GM12878 (cell line): ENCODE results near the gene FILIP1L. TPM values are rescaled to one million over a fixed set of nuclear protein-coding genes. Genes with fewer than 3 reads are reported as not detected.
A peak's percentile ranks its signal among the peaks of the same experiment; 100 is the strongest.

Experiments
- ATAC-seq: fragments of 200-7000 bp; cut with Tn5 transposase; 3 replicates; pipeline ENCODE4 v1.9.1; 2020; ENCODE audit warnings: mild to moderate bottlenecking, moderate library complexity
- BruUV-seq: library from RNA; stranded (reverse); fragments of 400-500 nt; replicated peaks from 2 replicates; lab custom pipeline; 2021; lab: Mats Ljungman, UMichigan
- CTCF ChIA-PET: fragments of 300-600 bp; sonication (Branson Sonifier 250); formaldehyde crosslinking; extraction: SDS; loops from one replicate; lab custom pipeline; 2021; ENCODE audit warnings: inconsistent platforms; lab: Yijun Ruan, JAX
- POLR2A ChIA-PET: fragments of 350-600 bp; formaldehyde crosslinking; extraction: SDS; loops from one replicate; lab custom pipeline; 2021; ENCODE audit warnings: inconsistent platforms; lab: Charles Lee
- RAD21 ChIA-PET: fragments of 300-600 bp; sonication (Branson Sonifier 250); formaldehyde crosslinking; loops from one replicate; lab custom pipeline; 2023; ENCODE audit warnings: antibody characterized with exemption; ENCODE audit not compliant: unreplicated experiment; lab: Charles Lee
- SMC1A ChIA-PET: fragments of 300-600 bp; sonication (Branson Sonifier 250); formaldehyde crosslinking; loops from one replicate; lab custom pipeline; 2023; ENCODE audit not compliant: unreplicated experiment, uncharacterized antibody; lab: Charles Lee
- DNase-seq: peaks from one replicate; pipeline ENCODE4 v3.0.0-alpha.2; 2011; ENCODE audit warnings: low read depth, low spot score
- FAIRE-seq: peaks from 3 replicates; lab custom pipeline; 2011; peaks lifted over from hg19 to GRCh38; lab: Jason Lieb, UNC
- H2AFZ ChIP-seq: 2 replicates; pipeline ENCODE4 v1.6.0; 2011; ENCODE audit warnings: low read depth, low read length, control low read depth; ENCODE audit not compliant: control insufficient read depth
- H3K27ac ChIP-seq: 2 replicates; pipeline ENCODE4 v1.5.1; 2011; ENCODE audit warnings: control low read depth; ENCODE audit not compliant: control insufficient read depth, insufficient read depth
- H3K27me3 ChIP-seq, 2 experiments: replicated peaks in 1 of 2; 2 replicates each; pipeline versions ENCODE4 v1.6.0 to v1.6.1; 2011; ENCODE audit warnings: low read length in 1 of 2; ENCODE audit not compliant: control insufficient read depth in 2 of 2, insufficient read depth in 2 of 2
- H3K36me3 ChIP-seq, 2 experiments: 2 replicates each; pipeline ENCODE4 v1.5.1; 2011; ENCODE audit warnings: low read length in 1 of 2; ENCODE audit not compliant: control insufficient read depth in 2 of 2, insufficient read depth in 2 of 2
- H3K4me1 ChIP-seq: 2 replicates; pipeline ENCODE4 v1.6.1; 2011; ENCODE audit warnings: mild to moderate bottlenecking, low read length, moderate library complexity, mixed read lengths; ENCODE audit not compliant: control insufficient read depth, insufficient read depth
- H3K4me2 ChIP-seq: 2 replicates; pipeline ENCODE4 v1.6.0; 2011; ENCODE audit warnings: control low read depth; ENCODE audit not compliant: control insufficient read depth, insufficient read depth
- H3K4me3 ChIP-seq: fragments of 200-600 bp; sonication (generic); 2 replicates; pipeline ENCODE4 v1.5.1; 2016
- H3K79me2 ChIP-seq: 2 replicates; pipeline ENCODE4 v1.6.0; 2011; ENCODE audit warnings: low read length; ENCODE audit not compliant: control insufficient read depth, insufficient read depth
- H3K9ac ChIP-seq: 2 replicates; pipeline ENCODE4 v1.8.0; 2011; ENCODE audit warnings: low read length, control low read depth, mixed read lengths; ENCODE audit not compliant: control insufficient read depth, insufficient read depth
- H3K9me3 ChIP-seq: replicated peaks from 3 replicates; pipeline ENCODE4 v1.5.1; 2011; ENCODE audit warnings: mild to moderate bottlenecking, low read length; ENCODE audit not compliant: control insufficient read depth, insufficient read depth
- H4K20me1 ChIP-seq: 2 replicates; pipeline ENCODE4 v1.6.0; 2011; ENCODE audit not compliant: control insufficient read depth, insufficient read depth
- ESRRA ChIP-seq: IDR thresholded peaks from 2 replicates; pipeline ENCODE4 v1.6.1; 2012; ENCODE audit warnings: mild to moderate bottlenecking, low read length, improper control_type of control experiment
- ETV6 ChIP-seq, 2 experiments: fragments of 450-650 bp in 1 of 2; IDR thresholded peaks in 1 of 2; conservative IDR thresholded peaks in 1 of 2; 2 replicates each; pipeline ENCODE4 v1.6.1; 2014; ENCODE audit warnings: antibody characterized with exemption in 1 of 2, borderline replicate concordance in 1 of 2, low read depth in 1 of 2, mild to moderate bottlenecking in 1 of 2, moderate library complexity in 1 of 2
- KDM1A ChIP-seq: fragments of 200-600 bp; sonication (generic); IDR thresholded peaks from 2 replicates; pipeline ENCODE4 v1.6.1; 2016; ENCODE audit warnings: borderline replicate concordance
- NRF1 ChIP-seq: conservative IDR thresholded peaks from 2 replicates; pipeline ENCODE4 v1.6.1; 2011; ENCODE audit warnings: mild to moderate bottlenecking, low read depth, low read length, improper control_type of control experiment
- PRDM15 ChIP-seq: fragments of 450-650 bp; formaldehyde crosslinking; IDR thresholded peaks from 2 replicates; pipeline ENCODE4 v1.4.0; 2020; ENCODE audit warnings: mild to moderate bottlenecking, moderate library complexity
- RAD21 ChIP-seq: IDR thresholded peaks from 2 replicates; pipeline ENCODE4 v1.6.1; 2011; ENCODE audit warnings: mild to moderate bottlenecking, low read depth, low read length, moderate library complexity; ENCODE audit not compliant: insufficient read depth
- SMC3 ChIP-seq: IDR thresholded peaks from 2 replicates; pipeline ENCODE4 v1.6.1; 2011; ENCODE audit warnings: low read length, improper control_type of control experiment, borderline replicate concordance
- SREBF1 ChIP-seq: IDR thresholded peaks from 2 replicates; pipeline ENCODE4 v1.6.1; 2012; ENCODE audit warnings: mild to moderate bottlenecking, low read length
- SRF ChIP-seq, 2 experiments: IDR thresholded peaks; 2 replicates each; pipeline ENCODE4 v1.6.1; 2011; ENCODE audit warnings: low read depth in 2 of 2, low read length in 2 of 2, mild to moderate bottlenecking in 1 of 2, moderate library complexity in 1 of 2
- STAT3 ChIP-seq: IDR thresholded peaks from 2 replicates; pipeline ENCODE4 v1.6.1; 2011; ENCODE audit warnings: low read depth, low read length, improper control_type of control experiment
- ZNF207 ChIP-seq: fragments of 450-650 bp; IDR thresholded peaks from 2 replicates; pipeline ENCODE4 v1.6.1; 2014; ENCODE audit warnings: antibody characterized with exemption, mild to moderate bottlenecking, borderline replicate concordance
- WGBS: methylation state at CpG from one replicate; pipeline ENCODE4 v1.1.6; 2016; ENCODE audit warnings: low lambda C conversion rate; ENCODE audit not compliant: insufficient replicate concordance, insufficient coverage; ENCODE audit errors: missing lambda C conversion rate; 5-methylcytosine and 5-hydroxymethylcytosine counted together
- in situ Hi-C: fragments of 300-500 bp; cut with MboI; formaldehyde crosslinking; loops from 9 replicates; pipeline ENCODE4 v1.14.3; 2018; ENCODE audit warnings: mixed read lengths
- intact Hi-C: fragments of 100-400 bp; cut with micrococcal nuclease; formaldehyde crosslinking; loops from one replicate; pipeline ENCODE4 v1.14.2; 2022; ENCODE audit not compliant: unreplicated experiment
- polyA plus RNA-seq, 11 experiments: library from polyadenylated mRNA; depleted of rRNA in 4 of 11; unstranded in 6 of 11; stranded (reverse) in 5 of 11; fragments of >200 nt; fragmentation: Nextera tagmentation in 4 of 11; fragmentation: Illumina TruSeq in 1 of 11; extraction: Ambion mirVana in 4 of 11; extraction: Trizol in 1 of 11; gene quantifications; 1 replicate in 1 of 11; 2 replicates in 10 of 11; pipeline versions ENCODE4 v1.2.1 to v1.2.3, GENCODE V29; 2011 to 2016; ENCODE audit warnings: inconsistent platforms in 2 of 11, missing spikeins in 2 of 11, low read depth in 1 of 11
- total RNA-seq, 4 experiments: library from RNA; depleted of rRNA in 3 of 4; stranded (reverse); fragments of >200 nt in 3 of 4; fragmentation: Illumina TruSeq in 1 of 4; extraction: Trizol in 1 of 4; gene quantifications; 2 replicates each; pipeline versions ENCODE4 v1.2.1 to v1.2.3, GENCODE V29; 2013 to 2021
- TF ChIP-seq, protein P1 (sequence below), 3 experiments: IDR thresholded peaks in 2 of 3; conservative IDR thresholded peaks in 1 of 3; 2 replicates each; pipeline ENCODE4 v1.5.1; 2011; ENCODE audit warnings: low read depth in 3 of 3, low read length in 3 of 3, mild to moderate bottlenecking in 3 of 3, control low read depth in 2 of 3, moderate library complexity in 2 of 3, inconsistent platforms in 1 of 3, mixed read lengths in 1 of 3; ENCODE audit not compliant: control insufficient read depth in 2 of 3, insufficient read depth in 1 of 3; ENCODE audit errors: extremely low read depth in 1 of 3

The FILIP1L gene
- total and polyA plus RNA-seq, 10 of the 15 experiments (the other 5 are each of a cell fraction or from before 2014, with no cell fraction given) = 0.24 to 6.1 (median 3.5) TPM

DNA sequence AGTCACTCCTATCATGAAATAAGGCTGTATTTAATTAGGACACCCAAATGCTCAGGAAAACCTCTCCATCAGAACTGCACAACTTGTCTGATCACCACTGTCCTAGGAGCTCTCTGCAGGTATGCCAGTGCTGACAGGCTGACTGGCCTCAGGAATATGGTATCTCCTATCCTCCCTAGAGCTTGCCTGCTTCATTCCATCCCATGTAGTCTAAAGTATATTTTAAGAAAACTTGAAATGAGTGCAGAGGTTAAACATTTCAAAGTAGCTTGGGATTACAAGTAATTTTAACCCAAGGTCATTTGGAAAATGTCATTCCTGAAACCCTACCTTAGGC is 23.7 kb downstream of the FILIP1L start (continued):
- TF ChIP-seq SRF (IDR thresholded peaks at IDR 0.05; ENCODE audit: low read depth in 2 of 2, low read length in 2 of 2) (no peak), ETV6 (conservative IDR thresholded peaks at IDR 0.05 in 1 of 2, IDR thresholded peaks at IDR 0.05 in 1 of 2; ENCODE audit: borderline replicate concordance in 1 of 2, low read depth in 1 of 2) (no peak)

GRCh38 chr3:100089812-100090668 is 24.3 kb downstream of the FILIP1L start:
- Histone ChIP-seq H3K27ac (no peak overlapping the region), H3K79me2 (no peaks in the 10 kb centered on the region), H3K9me3 (no peaks in the 10 kb centered on the region), H2AFZ (no peak overlapping the region), H3K4me1 (peaks cover 18% of the 10 kb centered on the region), H4K20me1 (no peaks in the 10 kb centered on the region), H3K4me3 (no peak overlapping the region), H3K4me2 (no peak overlapping the region), H3K27me3 (no peaks in the 10 kb centered on the region), H3K9ac (no peak overlapping the region), H3K36me3 (no peaks in the 10 kb centered on the region)
- DNase-seq (no peak), FAIRE-seq (peak; percentile 38), ATAC-seq (peak; percentile 90)
- WGBS = 58% methylated on average over 7 of the region's 7 CpGs
- intact Hi-C loops = no loop called here
- ChIA-PET RAD21 (interaction anchor here (0.6 to 1.9 kb wide), 5 partner anchors 14 to 258 kb away, joined by 3 to 12 read pairs (median 4); no protein-coding TSS in a partner anchor), POLR2A (interaction anchor here (0.9 kb wide), 1 partner anchor 32 kb away, joined by 3 read pairs; no protein-coding TSS in a partner anchor), CTCF (interaction anchor here (0.8 to 3.8 kb wide), 12 partner anchors 8 to 258 kb away, joined by 3 to 26 read pairs (median 7); no protein-coding TSS in a partner anchor), SMC1A (interaction anchor here (0.9 to 4.2 kb wide), 9 partner anchors 10 to 258 kb away, joined by 3 to 31 read pairs (median 8); no protein-coding TSS in a partner anchor)
- no TSS peak for BruUV-seq
- TF ChIP-seq RAD21 = peak; percentile 67
- TF ChIP-seq ZNF207 = no peak
- no peak for TF ChIP-seq ESRRA
- no peak for TF ChIP-seq SREBF1
- no peak for TF ChIP-seq NRF1
- TF ChIP-seq SMC3 = peak; percentile 54; the same call in 1 of the 2 replicates
- no peak for TF ChIP-seq PRDM15 (CRISPR knock-in tag)
- no peak for TF ChIP-seq KDM1A
- no peak for TF ChIP-seq STAT3
- TF ChIP-seq, protein P1, sequence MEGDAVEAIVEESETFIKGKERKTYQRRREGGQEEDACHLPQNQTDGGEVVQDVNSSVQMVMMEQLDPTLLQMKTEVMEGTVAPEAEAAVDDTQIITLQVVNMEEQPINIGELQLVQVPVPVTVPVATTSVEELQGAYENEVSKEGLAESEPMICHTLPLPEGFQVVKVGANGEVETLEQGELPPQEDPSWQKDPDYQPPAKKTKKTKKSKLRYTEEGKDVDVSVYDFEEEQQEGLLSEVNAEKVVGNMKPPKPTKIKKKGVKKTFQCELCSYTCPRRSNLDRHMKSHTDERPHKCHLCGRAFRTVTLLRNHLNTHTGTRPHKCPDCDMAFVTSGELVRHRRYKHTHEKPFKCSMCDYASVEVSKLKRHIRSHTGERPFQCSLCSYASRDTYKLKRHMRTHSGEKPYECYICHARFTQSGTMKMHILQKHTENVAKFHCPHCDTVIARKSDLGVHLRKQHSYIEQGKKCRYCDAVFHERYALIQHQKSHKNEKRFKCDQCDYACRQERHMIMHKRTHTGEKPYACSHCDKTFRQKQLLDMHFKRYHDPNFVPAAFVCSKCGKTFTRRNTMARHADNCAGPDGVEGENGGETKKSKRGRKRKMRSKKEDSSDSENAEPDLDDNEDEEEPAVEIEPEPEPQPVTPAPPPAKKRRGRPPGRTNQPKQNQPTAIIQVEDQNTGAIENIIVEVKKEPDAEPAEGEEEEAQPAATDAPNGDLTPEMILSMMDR (IDR thresholded peaks at IDR 0.05 in 2 of 3, conservative IDR thresholded peaks at IDR 0.05 in 1 of 3; ENCODE audit: control insufficient read depth in 2 of 3, extremely low read depth in 1 of 3, insufficient read depth in 1 of 3, low read depth in 3 of 3, low read length in 3 of 3) = peak; percentile 32 to 73 (median 72)
- in situ Hi-C loops = no loop called here
